Measurements from ENCODE around the gene RTRAF.

Gene RTRAF

GRCh38 chr14:52055167-52055566 lies 65.8 kb downstream of the RTRAF start:
- Histone ChIP-seq H3K9ac (ENCODE audit: low read length) (no peak overlapping the region), H3K36me3 (ENCODE audit: control insufficient read depth, low read depth, low read length) (no peaks in the 10 kb centered on the region), H3K4me1 (ENCODE audit: control insufficient read depth, low read depth, low read length) (no peaks in the 10 kb centered on the region), H3K27ac (ENCODE audit: low read length) (no peak overlapping the region), H3K4me3 (ENCODE audit: low read length) (no peak overlapping the region), H3K27me3 (ENCODE audit: control insufficient read depth, insufficient read depth, low read length) (no peaks in the 10 kb centered on the region), H3K9me3 (ENCODE audit: control insufficient read depth, low read depth, low read length) (no peaks in the 10 kb centered on the region)

GRCh38 chr14:52058341-52058740 lies 69.0 kb downstream of the RTRAF start:
- no peaks in the 10 kb centered on the region for H3K9me3 ChIP-seq (ENCODE audit: control insufficient read depth, low read depth, low read length)
- H3K4me1 ChIP-seq (ENCODE audit: control insufficient read depth, low read depth, low read length): peaks cover 19% of the 10 kb centered on the region
- no peak overlapping the region for H3K4me3 ChIP-seq (ENCODE audit: low read length)
- H3K27ac ChIP-seq (ENCODE audit: low read length): no peak overlapping the region
- H3K36me3 ChIP-seq (ENCODE audit: control insufficient read depth, low read depth, low read length): no peaks in the 10 kb centered on the region
- no peak overlapping the region for H3K9ac ChIP-seq (ENCODE audit: low read length)
- H3K27me3 ChIP-seq (ENCODE audit: control insufficient read depth, insufficient read depth, low read length): no peaks in the 10 kb centered on the region

- no peak overlapping the region for H3K4me3 ChIP-seq (ENCODE audit: low read length)
- no peak overlapping the region for H3K27ac ChIP-seq (ENCODE audit: low read length)
These were observed 70.3 kb downstream of the RTRAF start for GRCh38 chr14:52059649-52060048.

GRCh38 chr14:52060080-52060479 lies 70.7 kb downstream of the RTRAF start:
- no peak overlapping the region for H3K9ac ChIP-seq (ENCODE audit: low read length)
- no peaks in the 10 kb centered on the region for H3K36me3 ChIP-seq (ENCODE audit: control insufficient read depth, low read depth, low read length)
- H3K4me1 ChIP-seq (ENCODE audit: control insufficient read depth, low read depth, low read length): peaks cover 19% of the 10 kb centered on the region
- no peak overlapping the region for H3K27ac ChIP-seq (ENCODE audit: low read length)
- H3K9me3 ChIP-seq (ENCODE audit: control insufficient read depth, low read depth, low read length): no peaks in the 10 kb centered on the region
- no peaks in the 10 kb centered on the region for H3K27me3 ChIP-seq (ENCODE audit: control insufficient read depth, insufficient read depth, low read length)
- no peak overlapping the region for H3K4me3 ChIP-seq (ENCODE audit: low read length)

More at GRCh38 chr14:52059649-52060048, 70.3 kb downstream of the RTRAF start:
- Histone ChIP-seq H3K4me1 (ENCODE audit: control insufficient read depth, low read depth, low read length) (peaks cover 19% of the 10 kb centered on the region), H3K9me3 (ENCODE audit: control insufficient read depth, low read depth, low read length) (no peaks in the 10 kb centered on the region), H3K27me3 (ENCODE audit: control insufficient read depth, insufficient read depth, low read length) (no peaks in the 10 kb centered on the region), H3K9ac (ENCODE audit: low read length) (no peak overlapping the region), H3K36me3 (ENCODE audit: control insufficient read depth, low read depth, low read length) (no peaks in the 10 kb centered on the region)
